H1 (cell line): ENCODE results near the gene HIP1.

Experiments used
- CBX8 ChIP-seq: fragments of 300-800, 300-1000 bp; sonication (generic); IDR thresholded peaks from 2 replicates; pipeline ENCODE4 v1.7.1; 2016; ENCODE audit warnings: low read depth, low read length, borderline replicate concordance
- CEBPB ChIP-seq: IDR thresholded peaks from 2 replicates; pipeline ENCODE4 v1.6.1; 2012; ENCODE audit warnings: low read depth, low read length
- EGR1 ChIP-seq: IDR thresholded peaks from 2 replicates; pipeline ENCODE4 v1.6.1; 2011; ENCODE audit warnings: low read depth, low read length, borderline replicate concordance
- NRF1 ChIP-seq: IDR thresholded peaks from 2 replicates; pipeline ENCODE4 v1.6.1; 2011; ENCODE audit warnings: mild to moderate bottlenecking, low read depth, low read length, improper control_type of control experiment
- SP4 ChIP-seq: IDR thresholded peaks from 2 replicates; pipeline ENCODE4 v1.6.1; 2012; ENCODE audit warnings: low read length, inconsistent platforms
- ZNF274 ChIP-seq: IDR thresholded peaks from 2 replicates; pipeline ENCODE4 v1.7.0; 2012; ENCODE audit warnings: low read length, borderline replicate concordance; ENCODE audit errors: extremely low read depth
- TF ChIP-seq, protein P1 (sequence below), 3 experiments: IDR thresholded peaks; 1 replicate in 2 of 3; 2 replicates in 1 of 3; pipeline versions ENCODE4 v1.5.1 to v1.6.1; 2011; ENCODE audit warnings: low read length in 3 of 3, mild to moderate bottlenecking in 3 of 3, inconsistent platforms in 2 of 3, low read depth in 1 of 3, moderate library complexity in 1 of 3; ENCODE audit not compliant: insufficient read depth in 1 of 3; ENCODE audit errors: control extremely low read depth in 1 of 3

DNA sequence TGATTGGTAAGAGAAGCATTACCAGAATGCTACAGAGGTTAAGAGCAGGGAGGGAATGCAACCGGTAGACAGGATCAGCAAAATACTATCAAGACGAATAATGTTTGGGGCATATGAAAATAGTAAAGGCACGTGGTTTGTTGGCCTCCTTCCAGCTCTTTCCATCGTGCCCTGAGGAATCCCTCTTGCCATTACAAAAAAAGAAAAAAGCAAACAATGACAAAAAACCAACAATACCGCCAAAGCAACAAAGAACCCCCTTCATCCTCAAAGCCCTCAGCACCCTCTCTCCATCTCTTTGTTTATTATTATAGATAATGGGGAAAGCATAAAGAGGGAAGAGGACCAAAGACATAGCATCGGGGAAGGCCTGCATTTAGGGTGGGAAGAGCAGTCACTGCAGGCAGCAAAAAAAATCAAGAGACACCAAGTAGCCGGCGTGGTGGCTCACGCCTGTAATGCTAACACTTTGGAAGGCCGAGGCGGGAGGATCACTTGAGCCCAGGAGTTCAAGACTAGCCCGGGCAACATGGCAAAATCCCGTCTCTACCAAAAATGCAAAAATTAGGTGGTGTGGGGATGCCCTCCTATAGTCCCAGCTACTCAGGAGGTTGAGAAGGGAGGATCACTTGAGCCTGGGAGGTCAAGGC, 78.0 kb downstream of the HIP1 start:
- no peak for TF ChIP-seq EGR1
- TF ChIP-seq, protein P1, sequence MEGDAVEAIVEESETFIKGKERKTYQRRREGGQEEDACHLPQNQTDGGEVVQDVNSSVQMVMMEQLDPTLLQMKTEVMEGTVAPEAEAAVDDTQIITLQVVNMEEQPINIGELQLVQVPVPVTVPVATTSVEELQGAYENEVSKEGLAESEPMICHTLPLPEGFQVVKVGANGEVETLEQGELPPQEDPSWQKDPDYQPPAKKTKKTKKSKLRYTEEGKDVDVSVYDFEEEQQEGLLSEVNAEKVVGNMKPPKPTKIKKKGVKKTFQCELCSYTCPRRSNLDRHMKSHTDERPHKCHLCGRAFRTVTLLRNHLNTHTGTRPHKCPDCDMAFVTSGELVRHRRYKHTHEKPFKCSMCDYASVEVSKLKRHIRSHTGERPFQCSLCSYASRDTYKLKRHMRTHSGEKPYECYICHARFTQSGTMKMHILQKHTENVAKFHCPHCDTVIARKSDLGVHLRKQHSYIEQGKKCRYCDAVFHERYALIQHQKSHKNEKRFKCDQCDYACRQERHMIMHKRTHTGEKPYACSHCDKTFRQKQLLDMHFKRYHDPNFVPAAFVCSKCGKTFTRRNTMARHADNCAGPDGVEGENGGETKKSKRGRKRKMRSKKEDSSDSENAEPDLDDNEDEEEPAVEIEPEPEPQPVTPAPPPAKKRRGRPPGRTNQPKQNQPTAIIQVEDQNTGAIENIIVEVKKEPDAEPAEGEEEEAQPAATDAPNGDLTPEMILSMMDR (IDR thresholded peaks at IDR 0.05; ENCODE audit: control extremely low read depth in 1 of 3, insufficient read depth in 1 of 3, low read depth in 1 of 3, low read length in 3 of 3) = no peak
- no peak for TF ChIP-seq SP4
- TF ChIP-seq CEBPB = no peak
- TF ChIP-seq ZNF274 = no peak
- no peak for TF ChIP-seq NRF1
- TF ChIP-seq CBX8 = no peak
